Astrocyte (in vitro differentiated cells and primary cell): ENCODE measurements around the gene TENM4. TPM values are rescaled to one million over a fixed set of nuclear protein-coding genes. Genes with fewer than 3 reads are reported as not detected.

ENCODE experiments used
- DNase-seq: peaks from one replicate; pipeline ENCODE4 v3.0.0-alpha.2; 2010; ENCODE audit warnings: low read depth
- FAIRE-seq: peaks from 2 replicates; lab custom pipeline; 2011; peaks lifted over from hg19 to GRCh38; lab: Jason Lieb, UNC
- H2AFZ ChIP-seq: 2 replicates; pipeline ENCODE4 v1.6.0; 2012; ENCODE audit warnings: low read depth, low read length, inconsistent platforms
- H3K27ac ChIP-seq: 2 replicates; pipeline ENCODE4 v1.5.1; 2011; ENCODE audit warnings: low read depth, low read length, inconsistent platforms
- H3K27me3 ChIP-seq: 2 replicates; pipeline ENCODE4 v1.6.0; 2011; ENCODE audit warnings: low read length, inconsistent platforms; ENCODE audit not compliant: insufficient read depth
- H3K36me3 ChIP-seq: 2 replicates; pipeline ENCODE4 v1.5.1; 2011; ENCODE audit warnings: low read length, inconsistent platforms; ENCODE audit not compliant: insufficient read depth
- H3K4me1 ChIP-seq: 2 replicates; pipeline ENCODE4 v1.5.1; 2011; ENCODE audit warnings: low read length, inconsistent platforms; ENCODE audit not compliant: insufficient read depth
- H3K4me2 ChIP-seq: 2 replicates; pipeline ENCODE4 v1.6.0; 2012; ENCODE audit warnings: low read length, inconsistent platforms
- H3K4me3 ChIP-seq: 2 replicates; pipeline ENCODE4 v1.5.1; 2011; ENCODE audit warnings: low read depth, mild to moderate bottlenecking, low read length, inconsistent platforms; ENCODE audit not compliant: insufficient read depth
- H3K79me2 ChIP-seq: 2 replicates; pipeline ENCODE4 v1.6.0; 2012; ENCODE audit warnings: mild to moderate bottlenecking, low read length, inconsistent platforms; ENCODE audit not compliant: insufficient read depth
- H3K9ac ChIP-seq: 2 replicates; pipeline ENCODE4 v1.6.0; 2012; ENCODE audit warnings: mild to moderate bottlenecking, low read length, inconsistent platforms
- H3K9me3 ChIP-seq: 2 replicates; pipeline ENCODE4 v1.5.1; 2012; ENCODE audit warnings: low read depth, mild to moderate bottlenecking, low read length, inconsistent platforms; ENCODE audit not compliant: insufficient read depth
- H4K20me1 ChIP-seq: 2 replicates; pipeline ENCODE4 v1.6.0; 2012; ENCODE audit warnings: low read length, inconsistent platforms; ENCODE audit not compliant: insufficient read depth
- H3K27ac Mint-ChIP-seq: one replicate; pipeline ENCODE4 v1.8.0; 2021; ENCODE audit warnings: mild to moderate bottlenecking, mixed read lengths; ENCODE audit not compliant: unreplicated experiment
- H3K27me3 Mint-ChIP-seq: one replicate; pipeline ENCODE4 v1.8.0; 2021; ENCODE audit warnings: low read depth, mixed read lengths; ENCODE audit not compliant: unreplicated experiment
- H3K36me3 Mint-ChIP-seq: one replicate; pipeline ENCODE4 v1.8.0; 2021; ENCODE audit warnings: low read depth, mixed read lengths; ENCODE audit not compliant: unreplicated experiment
- H3K4me1 Mint-ChIP-seq: one replicate; pipeline ENCODE4 v1.8.0; 2021; ENCODE audit warnings: low read depth, mixed read lengths; ENCODE audit not compliant: unreplicated experiment
- H3K4me3 Mint-ChIP-seq: one replicate; pipeline ENCODE4 v1.8.0; 2021; ENCODE audit warnings: mild to moderate bottlenecking, moderate library complexity, mixed read lengths; ENCODE audit not compliant: unreplicated experiment
- H3K9me3 Mint-ChIP-seq: one replicate; pipeline ENCODE4 v1.8.0; 2021; ENCODE audit warnings: mild to moderate bottlenecking, mixed read lengths; ENCODE audit not compliant: unreplicated experiment
- EZH2 ChIP-seq: IDR thresholded peaks from 2 replicates; pipeline ENCODE4 v1.6.1; 2012; ENCODE audit warnings: mild to moderate bottlenecking, low read length, inconsistent platforms; ENCODE audit not compliant: insufficient read depth
- total RNA-seq: library from RNA; stranded (reverse); gene quantifications from 2 replicates; pipeline ENCODE4 v1.2.1, GENCODE V29; 2021
- TF ChIP-seq, protein P1 (sequence below): IDR thresholded peaks from 2 replicates; pipeline ENCODE4 v1.5.1; 2011; ENCODE audit warnings: low read depth, mild to moderate bottlenecking, inconsistent platforms, low read length, moderate library complexity; ENCODE audit not compliant: insufficient read depth

The TENM4 gene
- total RNA-seq, 1 donor from 2014 or later: 7.5 TPM

DNA sequence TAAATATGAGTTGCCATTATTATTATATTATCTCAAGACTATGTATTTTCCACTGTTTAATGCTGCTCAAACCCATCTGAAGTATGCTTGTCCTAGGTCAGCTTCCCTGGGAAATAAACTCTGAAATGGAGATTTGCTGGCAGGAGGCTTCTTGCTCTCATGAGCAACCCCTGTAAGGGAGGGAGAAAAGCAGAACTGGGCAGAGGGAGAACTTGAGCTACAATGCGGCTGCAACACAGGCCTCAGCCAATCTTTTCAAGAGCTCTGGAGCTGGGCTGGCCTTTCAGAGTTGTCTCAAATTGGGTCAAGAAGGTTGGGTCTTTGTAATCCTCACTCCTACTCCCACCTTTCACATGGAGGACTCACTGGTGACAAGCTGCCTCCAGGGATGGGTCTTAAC, 412.6 kb downstream of the TENM4 start:
- Mint-ChIP-seq H3K27ac (no peak overlapping the region), H3K36me3 (no peaks in the 10 kb centered on the region), H3K27me3 (peaks cover 77% of the 10 kb centered on the region), H3K9me3 (no peaks in the 10 kb centered on the region), H3K4me1 (peaks cover 7% of the 10 kb centered on the region), H3K4me3 (no peak overlapping the region)
- Histone ChIP-seq H3K79me2 (no peaks in the 10 kb centered on the region), H2AFZ (no peak overlapping the region), H3K9ac (no peak overlapping the region), H3K27ac (no peak overlapping the region), H3K9me3 (no peaks in the 10 kb centered on the region), H3K27me3 (peaks cover 9% of the 10 kb centered on the region), H3K4me1 (peaks cover 12% of the 10 kb centered on the region), H3K36me3 (no peaks in the 10 kb centered on the region), H4K20me1 (peaks cover 4% of the 10 kb centered on the region), H3K4me3 (no peak overlapping the region), H3K4me2 (no peak overlapping the region)
- no peak for TF ChIP-seq EZH2
- TF ChIP-seq, protein P1, sequence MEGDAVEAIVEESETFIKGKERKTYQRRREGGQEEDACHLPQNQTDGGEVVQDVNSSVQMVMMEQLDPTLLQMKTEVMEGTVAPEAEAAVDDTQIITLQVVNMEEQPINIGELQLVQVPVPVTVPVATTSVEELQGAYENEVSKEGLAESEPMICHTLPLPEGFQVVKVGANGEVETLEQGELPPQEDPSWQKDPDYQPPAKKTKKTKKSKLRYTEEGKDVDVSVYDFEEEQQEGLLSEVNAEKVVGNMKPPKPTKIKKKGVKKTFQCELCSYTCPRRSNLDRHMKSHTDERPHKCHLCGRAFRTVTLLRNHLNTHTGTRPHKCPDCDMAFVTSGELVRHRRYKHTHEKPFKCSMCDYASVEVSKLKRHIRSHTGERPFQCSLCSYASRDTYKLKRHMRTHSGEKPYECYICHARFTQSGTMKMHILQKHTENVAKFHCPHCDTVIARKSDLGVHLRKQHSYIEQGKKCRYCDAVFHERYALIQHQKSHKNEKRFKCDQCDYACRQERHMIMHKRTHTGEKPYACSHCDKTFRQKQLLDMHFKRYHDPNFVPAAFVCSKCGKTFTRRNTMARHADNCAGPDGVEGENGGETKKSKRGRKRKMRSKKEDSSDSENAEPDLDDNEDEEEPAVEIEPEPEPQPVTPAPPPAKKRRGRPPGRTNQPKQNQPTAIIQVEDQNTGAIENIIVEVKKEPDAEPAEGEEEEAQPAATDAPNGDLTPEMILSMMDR: no peak
- no peak for DNase-seq
- FAIRE-seq: no peak

DNA sequence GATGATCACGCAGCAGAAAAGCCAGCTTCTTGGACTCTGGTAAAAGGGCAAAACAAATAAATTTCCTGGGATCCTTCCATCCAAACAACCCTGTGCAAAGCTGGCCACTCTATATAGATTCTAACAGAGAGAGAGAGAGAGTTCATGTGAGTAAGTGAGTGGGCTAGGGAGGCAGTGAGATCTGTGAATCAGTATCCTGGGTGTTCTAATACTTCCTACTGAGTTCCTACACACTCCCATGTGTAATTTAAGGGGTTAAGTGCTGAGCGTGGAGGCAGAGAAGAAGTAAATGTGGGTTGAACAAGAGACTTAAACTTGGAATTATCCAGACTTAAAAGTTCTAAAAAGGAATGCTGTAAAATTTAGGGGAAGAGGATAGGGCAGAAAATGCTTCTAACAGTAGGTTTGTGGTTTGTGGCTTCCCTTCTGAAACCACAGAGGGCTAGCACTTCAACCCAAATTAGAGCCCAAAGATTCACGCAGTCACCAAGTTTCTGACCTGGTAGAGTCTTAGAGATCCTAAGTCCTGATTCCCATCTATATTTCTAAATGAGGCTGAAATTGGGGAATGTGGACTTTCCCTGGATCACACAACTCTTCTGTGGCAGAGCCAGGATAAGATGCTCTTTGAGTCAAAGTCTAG, 413.9 kb downstream of the TENM4 start:
- Mint-ChIP-seq H3K36me3 (no peaks in the 10 kb centered on the region), H3K4me1 (peaks cover 7% of the 10 kb centered on the region), H3K9me3 (no peaks in the 10 kb centered on the region), H3K27ac (no peak overlapping the region), H3K27me3 (peaks cover 65% of the 10 kb centered on the region), H3K4me3 (no peak overlapping the region)
- Histone ChIP-seq H2AFZ (no peak overlapping the region), H3K4me1 (peaks cover 12% of the 10 kb centered on the region), H3K9me3 (no peaks in the 10 kb centered on the region), H4K20me1 (peaks cover 4% of the 10 kb centered on the region), H3K4me2 (peak overlapping the region; percentile 19), H3K79me2 (no peaks in the 10 kb centered on the region), H3K27me3 (peaks cover 9% of the 10 kb centered on the region), H3K36me3 (no peaks in the 10 kb centered on the region), H3K27ac (no peak overlapping the region), H3K4me3 (no peak overlapping the region), H3K9ac (no peak overlapping the region)
- DNase-seq (peak; percentile 74), FAIRE-seq (peak; percentile 72)
- TF ChIP-seq EZH2: no peak
- TF ChIP-seq, protein P1: no peak

DNA sequence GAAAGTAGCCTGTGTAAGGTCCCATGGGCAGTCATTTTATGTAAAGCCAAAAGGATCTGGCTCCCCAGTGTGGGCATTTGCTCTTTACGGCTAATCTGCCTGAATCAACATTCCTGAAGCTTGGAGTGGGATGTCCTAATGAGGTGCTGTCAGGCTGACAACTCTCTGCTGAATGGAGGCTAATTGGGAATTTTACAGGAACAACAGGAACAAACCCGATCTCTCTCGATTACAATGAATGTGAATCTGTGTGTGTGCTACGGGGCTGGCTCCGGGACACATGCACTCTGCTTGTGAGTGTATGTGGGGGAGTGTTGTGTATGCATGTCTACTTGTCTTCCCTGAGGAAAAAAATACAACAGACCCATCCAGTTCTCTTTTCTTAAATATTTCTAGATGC, 415.2 kb downstream of the TENM4 start:
- peaks cover 12% of the 10 kb centered on the region for H3K4me1 ChIP-seq
- Mint-ChIP-seq H3K36me3 (no peaks in the 10 kb centered on the region), H3K27ac (no peak overlapping the region), H3K4me1 (peaks cover 7% of the 10 kb centered on the region), H3K4me3 (no peak overlapping the region), H3K27me3 (peaks cover 63% of the 10 kb centered on the region), H3K9me3 (peaks cover 5% of the 10 kb centered on the region)
- H2AFZ ChIP-seq: no peak overlapping the region
- H3K9me3 ChIP-seq: no peaks in the 10 kb centered on the region
- H3K4me2 ChIP-seq: no peak overlapping the region
- H3K4me3 ChIP-seq: no peak overlapping the region
- no peak overlapping the region for H3K9ac ChIP-seq
- peak; percentile 31 for DNase-seq
- TF ChIP-seq EZH2: no peak
- TF ChIP-seq, protein P1: no peak
- H3K36me3 ChIP-seq: no peaks in the 10 kb centered on the region
- no peaks in the 10 kb centered on the region for H3K79me2 ChIP-seq
- FAIRE-seq: no peak
- H4K20me1 ChIP-seq: peaks cover 4% of the 10 kb centered on the region
- peaks cover 9% of the 10 kb centered on the region for H3K27me3 ChIP-seq
- H3K27ac ChIP-seq: no peak overlapping the region
